Bronchial epithelial cell (primary cell): Measurements from ENCODE around the gene TVP23C. TPM values are rescaled to one million over a fixed set of nuclear protein-coding genes. Genes with fewer than 3 reads are reported as not detected.

Source experiments
- DNase-seq: peaks from one replicate; pipeline ENCODE4 v3.0.0-alpha.2; 2010; ENCODE audit warnings: low read depth
- FAIRE-seq: peaks from 2 replicates; lab custom pipeline; 2011; peaks lifted over from hg19 to GRCh38; lab: Jason Lieb, UNC
- H3K27me3 ChIP-seq: 2 replicates; pipeline ENCODE4 v1.5.1; 2011; ENCODE audit warnings: low read length; ENCODE audit not compliant: control insufficient read depth, insufficient read depth
- H3K36me3 ChIP-seq: 2 replicates; pipeline ENCODE4 v1.5.1; 2011; ENCODE audit warnings: low read length; ENCODE audit not compliant: control insufficient read depth, insufficient read depth
- H3K4me3 ChIP-seq: 2 replicates; pipeline ENCODE4 v1.5.1; 2011; ENCODE audit warnings: mild to moderate bottlenecking, low read depth, low read length, control low read depth
- total RNA-seq: library from RNA; depleted of rRNA; stranded (reverse); fragments of >200 nt; gene quantifications from 2 replicates; pipeline ENCODE4 v1.2.1, GENCODE V29; 2014
- TF ChIP-seq, protein P1 (sequence below): IDR thresholded peaks from 2 replicates; pipeline ENCODE4 v1.5.1; 2011; ENCODE audit warnings: mild to moderate bottlenecking, moderate library complexity, low read length, control low read depth, inconsistent platforms; ENCODE audit not compliant: insufficient read depth, severe bottlenecking

The TVP23C gene
- total RNA-seq, 1 donor from 2014 or later: 14.0 TPM

DNA sequence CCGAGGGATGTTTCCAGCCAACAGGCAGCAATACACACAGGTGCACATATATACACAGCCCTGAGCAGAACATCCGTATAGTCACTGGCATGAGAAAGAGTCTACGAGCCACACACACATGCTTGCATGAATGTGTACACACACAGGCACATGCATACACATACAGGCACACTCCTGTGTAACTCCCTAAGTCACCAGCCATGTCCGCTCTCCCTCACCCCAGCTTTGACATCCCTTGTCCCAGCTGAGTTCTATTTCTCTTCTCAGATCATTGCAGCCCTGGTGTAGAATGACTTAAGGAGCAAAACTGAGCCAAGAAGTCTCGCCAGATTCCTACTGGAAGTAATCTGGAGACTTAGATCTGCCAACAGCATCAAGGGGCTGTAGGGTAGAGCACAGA, 108.9 kb downstream of the TVP23C start:
- Histone ChIP-seq H3K4me3 (no peak overlapping the region), H3K27me3 (no peaks in the 10 kb centered on the region), H3K36me3 (no peaks in the 10 kb centered on the region)
- peak; percentile 88 for FAIRE-seq
- no peak for DNase-seq
- TF ChIP-seq, protein P1, sequence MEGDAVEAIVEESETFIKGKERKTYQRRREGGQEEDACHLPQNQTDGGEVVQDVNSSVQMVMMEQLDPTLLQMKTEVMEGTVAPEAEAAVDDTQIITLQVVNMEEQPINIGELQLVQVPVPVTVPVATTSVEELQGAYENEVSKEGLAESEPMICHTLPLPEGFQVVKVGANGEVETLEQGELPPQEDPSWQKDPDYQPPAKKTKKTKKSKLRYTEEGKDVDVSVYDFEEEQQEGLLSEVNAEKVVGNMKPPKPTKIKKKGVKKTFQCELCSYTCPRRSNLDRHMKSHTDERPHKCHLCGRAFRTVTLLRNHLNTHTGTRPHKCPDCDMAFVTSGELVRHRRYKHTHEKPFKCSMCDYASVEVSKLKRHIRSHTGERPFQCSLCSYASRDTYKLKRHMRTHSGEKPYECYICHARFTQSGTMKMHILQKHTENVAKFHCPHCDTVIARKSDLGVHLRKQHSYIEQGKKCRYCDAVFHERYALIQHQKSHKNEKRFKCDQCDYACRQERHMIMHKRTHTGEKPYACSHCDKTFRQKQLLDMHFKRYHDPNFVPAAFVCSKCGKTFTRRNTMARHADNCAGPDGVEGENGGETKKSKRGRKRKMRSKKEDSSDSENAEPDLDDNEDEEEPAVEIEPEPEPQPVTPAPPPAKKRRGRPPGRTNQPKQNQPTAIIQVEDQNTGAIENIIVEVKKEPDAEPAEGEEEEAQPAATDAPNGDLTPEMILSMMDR: no peak

DNA sequence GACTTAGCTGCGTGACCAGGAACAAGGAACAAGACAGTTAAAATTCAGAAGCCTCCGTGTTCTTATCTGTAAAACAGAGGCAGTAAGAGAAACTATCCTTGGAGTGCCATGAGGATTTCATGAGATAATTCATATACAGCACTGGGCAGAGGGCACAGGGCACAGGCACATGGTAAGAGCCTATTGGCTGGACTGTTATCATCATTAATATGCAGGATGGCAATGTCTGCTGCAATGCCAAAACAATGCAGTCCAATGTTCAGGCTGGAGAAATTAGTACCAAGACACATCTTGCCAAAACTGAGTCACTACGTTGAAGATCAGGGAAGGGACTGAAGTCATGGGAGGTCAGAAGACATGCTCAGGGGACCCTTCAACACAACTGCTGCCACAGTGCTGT, 109.5 kb downstream of the TVP23C start:
- FAIRE-seq (no peak), DNase-seq (no peak)
- H3K27me3 ChIP-seq: no peaks in the 10 kb centered on the region
- no peaks in the 10 kb centered on the region for H3K36me3 ChIP-seq
- TF ChIP-seq, protein P1: no peak
- no peak overlapping the region for H3K4me3 ChIP-seq

DNA sequence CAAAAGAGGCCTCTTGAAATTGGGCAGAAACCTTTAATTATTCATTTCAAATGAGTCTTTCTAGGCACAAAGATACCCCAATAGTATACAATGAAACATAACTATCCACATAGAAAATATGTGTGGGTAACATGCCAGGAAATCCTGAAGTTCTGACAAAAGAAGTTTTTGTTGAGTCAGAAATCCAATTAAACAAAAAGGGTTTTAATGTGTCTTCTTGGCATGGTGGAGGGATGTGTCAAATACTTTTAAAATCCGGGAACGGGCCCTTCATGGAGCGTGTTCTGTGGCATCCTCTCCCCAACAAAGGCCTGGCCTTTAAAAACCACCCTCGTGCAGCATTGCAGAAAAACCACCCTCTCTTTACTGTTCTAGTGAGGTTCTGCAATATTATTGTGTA, 110.0 kb downstream of the TVP23C start:
- no peak overlapping the region for H3K4me3 ChIP-seq
- DNase-seq: no peak
- TF ChIP-seq, protein P1: no peak
- no peaks in the 10 kb centered on the region for H3K27me3 ChIP-seq
- no peak for FAIRE-seq
- H3K36me3 ChIP-seq: no peaks in the 10 kb centered on the region

GRCh38 chr17:15452746-15453145, 110.5 kb downstream of the TVP23C start:
- H3K4me3 ChIP-seq: no peak overlapping the region
- no peaks in the 10 kb centered on the region for H3K27me3 ChIP-seq
- TF ChIP-seq, protein P1: no peak
- no peak for FAIRE-seq
- H3K36me3 ChIP-seq: no peaks in the 10 kb centered on the region
- DNase-seq: no peak

Other genes starting within 250 kb of the TVP23C start
- gene TEKT3, start 221.9 kb downstream of the TVP23C start, total RNA-seq: not detected in 2 replicates
- gene CDRT4, start 95.9 kb downstream of the TVP23C start, total RNA-seq: 1.1 and 1.3 TPM in 2 replicates
- 1.3 and 3.6 TPM in 2 replicates for gene FBXW10B, start 56.2 kb upstream of the TVP23C start, total RNA-seq
- 55.0 and 92.9 TPM in 2 replicates for gene TRIM16, start 120.8 kb upstream of the TVP23C start, total RNA-seq
- gene ZNF286A, start 136.3 kb upstream of the TVP23C start, total RNA-seq: 20.8 and 24.7 TPM in 2 replicates
- gene TBC1D26, start 168.8 kb upstream of the TVP23C start, total RNA-seq: 0.13 TPM in 1 of 2 replicates, not detected in the other